B cell (primary cell): ENCODE measurements around the gene IP6K2. TPM values are rescaled to one million over a fixed set of nuclear protein-coding genes. Genes with fewer than 3 reads are reported as not detected.

Experiments
- ATAC-seq: fragments of 200-7000 bp; cut with Tn5 transposase; one replicate; pipeline ENCODE4 v1.10.0; 2021; ENCODE audit warnings: low read depth, mild to moderate bottlenecking, moderate number of reproducible peaks, moderate library complexity
- CTCF ChIA-PET: fragments of 350-600 bp; sonication (Branson Sonifier 250); formaldehyde crosslinking; loops from one replicate; lab custom pipeline; 2021; ENCODE audit warnings: antibody characterized with exemption, inconsistent platforms; lab: Charles Lee
- POLR2A ChIA-PET: fragments of 350-600 bp; sonication (Branson Sonifier 250); formaldehyde crosslinking; loops from one replicate; lab custom pipeline; 2021; ENCODE audit warnings: antibody characterized with exemption; lab: Charles Lee
- DNase-seq: peaks from one replicate; pipeline ENCODE4 v3.0.0; 2013
- H2AFZ ChIP-seq: 2 replicates; pipeline ENCODE4 v1.6.1; 2012; ENCODE audit warnings: mild to moderate bottlenecking, low read depth, low read length; ENCODE audit not compliant: insufficient read depth, poor library complexity, severe bottlenecking
- H3K27ac ChIP-seq, 2 donors: 1 replicate in 1 of 2; 2 replicates in 1 of 2; pipeline ENCODE4 v1.5.1; 2012 to 2013; ENCODE audit warnings: low read length in 2 of 2, mild to moderate bottlenecking in 2 of 2, moderate library complexity in 1 of 2
- H3K27me3 ChIP-seq, 4 experiments: fragments of 200-600 bp in 1 of 4; sonication (generic) in 1 of 4; replicated peaks in 1 of 4; 1 replicate in 2 of 4; 2 replicates in 2 of 4; pipeline versions ENCODE4 v1.6.1 to v1.7.0; 2013 to 2016; ENCODE audit warnings: low read length in 3 of 4, mild to moderate bottlenecking in 2 of 4, mixed read lengths in 1 of 4, moderate library complexity in 1 of 4; ENCODE audit not compliant: insufficient read depth in 4 of 4, control insufficient read depth in 3 of 4; ENCODE audit errors: control extremely low read depth in 1 of 4
- H3K36me3 ChIP-seq, 2 experiments: replicated peaks in 1 of 2; 1 replicate in 1 of 2; 2 replicates in 1 of 2; pipeline versions ENCODE4 v1.6.1 to v1.7.1; 2013; ENCODE audit warnings: low read length in 1 of 2; ENCODE audit not compliant: insufficient read depth in 2 of 2, control insufficient read depth in 1 of 2; ENCODE audit errors: control extremely low read depth in 1 of 2, extremely low read depth in 1 of 2
- H3K4me1 ChIP-seq, 2 donors: fragments of 200-600 bp in 1 of 2; sonication (generic) in 1 of 2; 1 replicate in 1 of 2; 2 replicates in 1 of 2; pipeline versions ENCODE4 v1.5.1 to v1.6.1; 2013 to 2017; ENCODE audit warnings: low read length in 2 of 2; ENCODE audit not compliant: control insufficient read depth in 2 of 2, insufficient read depth in 2 of 2
- H3K4me2 ChIP-seq: replicated peaks from 2 replicates; pipeline ENCODE3; 2012; ENCODE audit warnings: mild to moderate bottlenecking, low read depth, low read length; ENCODE audit not compliant: poor library complexity, severe bottlenecking
- H3K4me3 ChIP-seq, 5 experiments: fragments of 200-600 bp in 1 of 5; sonication (generic) in 1 of 5; 1 replicate in 3 of 5; 2 replicates in 2 of 5; pipeline versions ENCODE4 v1.5.1 to v1.7.0; 2011 to 2016; ENCODE audit warnings: low read length in 4 of 5, mild to moderate bottlenecking in 4 of 5, low read depth in 2 of 5, control low read depth in 1 of 5, moderate library complexity in 1 of 5; ENCODE audit not compliant: insufficient read depth in 1 of 5; ENCODE audit errors: control extremely low read depth in 1 of 5, extremely low read depth in 1 of 5
- H3K79me2 ChIP-seq: fragments of 200-600 bp; sonication (generic); one replicate; pipeline ENCODE4 v1.6.0; 2016; ENCODE audit warnings: low read length; ENCODE audit not compliant: control insufficient read depth, insufficient read depth
- H3K9ac ChIP-seq: fragments of 200-600 bp; sonication (generic); 2 replicates; pipeline ENCODE4 v1.6.1; 2017; ENCODE audit warnings: mild to moderate bottlenecking, low read length, moderate library complexity
- H3K9me3 ChIP-seq, 3 donors: one replicate each; pipeline versions ENCODE4 v1.6.1 to v1.7.1; 2013; ENCODE audit warnings: low read length in 2 of 3; ENCODE audit not compliant: control insufficient read depth in 2 of 3, insufficient read depth in 1 of 3; ENCODE audit errors: control extremely low read depth in 1 of 3
- H4K20me1 ChIP-seq: 2 replicates; pipeline ENCODE4 v1.6.0; 2012; ENCODE audit warnings: mild to moderate bottlenecking, low read length; ENCODE audit not compliant: insufficient read depth, control insufficient read depth, poor library complexity, severe bottlenecking
- H3K27ac Mint-ChIP-seq: one replicate; pipeline ENCODE4 v1.8.0; 2021; ENCODE audit warnings: mixed read lengths
- H3K27me3 Mint-ChIP-seq: one replicate; pipeline ENCODE4 v1.8.0; 2021; ENCODE audit warnings: mixed read lengths
- H3K4me1 Mint-ChIP-seq: one replicate; pipeline ENCODE4 v1.8.0; 2021; ENCODE audit warnings: mixed read lengths
- H3K4me3 Mint-ChIP-seq: one replicate; pipeline ENCODE4 v1.8.0; 2021; ENCODE audit warnings: mixed read lengths
- H3K9me3 Mint-ChIP-seq: one replicate; pipeline ENCODE4 v1.8.0; 2022; ENCODE audit warnings: mixed read lengths; ENCODE audit not compliant: insufficient read depth
- CTCF ChIP-seq: fragments of 200-600 bp; IDR thresholded peaks from one replicate; pipeline ENCODE4 v1.8.0; 2022; ENCODE audit warnings: antibody characterized with exemption, mild to moderate bottlenecking
- EZH2 ChIP-seq: IDR thresholded peaks from 2 replicates; pipeline ENCODE4 v1.6.1; 2012; ENCODE audit warnings: borderline replicate concordance, low read depth, mild to moderate bottlenecking, moderate library complexity, low read length; ENCODE audit not compliant: insufficient read depth, poor library complexity, severe bottlenecking
- WGBS: methylation state at CpG from one replicate; pipeline ENCODE4 v1.1.5; 2013; ENCODE audit warnings: missing lambda C conversion rate; ENCODE audit not compliant: insufficient coverage; 5-methylcytosine and 5-hydroxymethylcytosine counted together
- intact Hi-C: fragments of 100-400 bp; cut with micrococcal nuclease; formaldehyde crosslinking; loops from one replicate; pipeline ENCODE4 v1.10.0; 2022
- polyA plus RNA-seq: library from polyadenylated mRNA; depleted of rRNA; stranded (reverse); fragments of >200 nt; gene quantifications from 2 replicates; pipeline ENCODE4 v1.2.3, GENCODE V29; 2012
- total RNA-seq, 2 donors: library from RNA; stranded (reverse); fragments of 120-200 nt in 1 of 2; gene quantifications; 1 replicate in 1 of 2; 2 replicates in 1 of 2; pipeline versions ENCODE4 v1.2.3 to v1.2.4, GENCODE V29; 2013 to 2022

Gene IP6K2
- total and polyA plus RNA-seq, 2 donors (not counting 1 experiment from before 2014, with no cell fraction given), result 132 to 140 TPM

GRCh38 chr3:48696601-48697000 is 20.4 kb downstream of the IP6K2 start:
- H3K4me3 Mint-ChIP-seq, result no peak overlapping the region
- H3K9me3 Mint-ChIP-seq, result no peaks in the 10 kb centered on the region
- Histone ChIP-seq H2AFZ (no peak overlapping the region), H3K36me3 (peaks cover 25 to 68% of the 10 kb centered on the region in 2 experiments), H3K9me3 (no peaks in the 10 kb centered on the region), H3K27ac (no peak overlapping the region), H4K20me1 (peaks cover 90% of the 10 kb centered on the region), H3K4me3 (no peak overlapping the region), H3K9ac (no peak overlapping the region), H3K4me2 (no peak overlapping the region), H3K4me1 (no peaks in the 10 kb centered on the region), H3K79me2 (peaks cover 73% of the 10 kb centered on the region), H3K27me3 (no peaks in the 10 kb centered on the region)
- H3K27ac Mint-ChIP-seq, result no peak overlapping the region
- intact Hi-C loops, result no loop called here
- CTCF ChIA-PET, result interaction anchor here (0.5 to 1.4 kb wide), 2 partner anchors 14 to 685 kb away, joined by 3 to 4 read pairs; no protein-coding TSS in a partner anchor
- H3K4me1 Mint-ChIP-seq, result peaks cover 15% of the 10 kb centered on the region
- TF ChIP-seq EZH2, result no peak
- no peak for TF ChIP-seq CTCF
- POLR2A ChIA-PET, result interaction anchor here (0.6 kb wide), 1 partner anchor 20 kb away, joined by 7 read pairs; the partner anchor contains the start of gene IP6K2
- no peaks in the 10 kb centered on the region for H3K27me3 Mint-ChIP-seq
- DNase-seq, result no peak
- ATAC-seq, result no peak

GRCh38 chr3:48696156-48696555 is 20.9 kb downstream of the IP6K2 start:
- H3K27me3 Mint-ChIP-seq, result no peaks in the 10 kb centered on the region
- POLR2A ChIA-PET, result no interaction called here
- Histone ChIP-seq H3K36me3 (peaks cover 25 to 72% of the 10 kb centered on the region in 2 experiments), H3K9me3 (no peaks in the 10 kb centered on the region), H3K79me2 (peaks cover 68% of the 10 kb centered on the region), H3K4me3 (no peak overlapping the region), H3K27me3 (no peaks in the 10 kb centered on the region), H3K27ac (no peak overlapping the region), H3K4me1 (no peaks in the 10 kb centered on the region), H4K20me1 (peaks cover 88% of the 10 kb centered on the region), H3K9ac (no peak overlapping the region), H3K4me2 (no peak overlapping the region), H2AFZ (no peak overlapping the region)
- no peak for TF ChIP-seq CTCF
- TF ChIP-seq EZH2, result no peak
- intact Hi-C loops, result no loop called here
- CTCF ChIA-PET, result interaction anchor here (0.5 to 1.4 kb wide), 2 partner anchors 14 to 686 kb away, joined by 3 to 4 read pairs; no protein-coding TSS in a partner anchor
- no peak for ATAC-seq
- peaks cover 15% of the 10 kb centered on the region for H3K4me1 Mint-ChIP-seq
- WGBS, result 97% methylated on average over 2 of the region's 5 CpGs
- no peak for DNase-seq
- H3K9me3 Mint-ChIP-seq, result no peaks in the 10 kb centered on the region
- H3K27ac Mint-ChIP-seq, result no peak overlapping the region
- no peak overlapping the region for H3K4me3 Mint-ChIP-seq
